ENCODE data around the gene ACAP1. TPM values are rescaled to one million over a fixed set of nuclear protein-coding genes. Genes with fewer than 3 reads are reported as not detected.

The ACAP1 gene
- total and polyA plus RNA-seq, 9 of the 15 experiments (the other 6 are each of a cell fraction or from before 2014, with no cell fraction given) = 0.15 to 8.5 (median 2.4) TPM

DNA sequence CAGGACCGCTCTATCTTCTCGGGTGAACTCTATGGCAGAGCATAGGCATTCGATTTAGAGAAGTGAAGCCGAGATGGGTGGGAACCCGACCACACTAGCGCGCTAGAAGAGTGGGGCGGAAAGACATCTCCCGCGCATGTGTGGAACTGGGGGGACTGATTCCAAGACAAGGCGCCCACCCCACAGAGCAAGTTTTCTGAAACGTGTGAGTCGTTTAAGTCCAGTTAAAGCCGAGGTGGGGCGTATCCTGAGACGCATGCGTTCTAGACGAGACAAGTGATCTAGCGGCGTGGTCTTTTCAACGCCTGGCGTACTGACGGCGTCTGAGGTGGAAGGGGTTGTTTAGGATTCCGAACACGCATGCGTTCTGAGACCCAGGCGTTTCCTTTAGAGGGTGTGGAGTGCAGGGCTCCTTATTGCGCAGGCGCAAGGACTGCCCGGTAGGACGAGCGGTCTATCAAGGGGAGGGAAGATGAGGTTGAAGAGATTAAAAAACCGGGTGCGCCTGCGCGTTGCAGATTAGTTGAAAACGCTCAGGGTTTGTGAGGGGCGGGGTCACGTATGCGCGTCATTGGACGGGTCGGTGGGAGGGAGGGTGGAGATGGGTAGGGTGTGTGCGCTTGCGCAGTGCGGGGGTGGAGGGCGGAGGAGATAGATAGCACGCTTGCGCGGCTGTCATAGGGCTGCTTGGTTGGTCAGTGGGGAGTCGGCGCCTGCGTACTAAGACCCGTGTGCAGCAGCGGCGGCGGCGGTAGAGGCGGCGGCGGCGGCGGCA lies 29.2 kb upstream of the ACAP1 start, which contains the start of gene EIF5A (continued):
- TF ChIP-seq PURB (CRISPR knock-in tag; IDR thresholded peaks at IDR 0.05; ENCODE audit: low read depth) (no peak), ZNF551 (CRISPR knock-in tag; IDR thresholded peaks at IDR 0.05) (no peak), CAMTA2 (CRISPR knock-in tag; conservative IDR thresholded peaks at IDR 0.05) (no peak), KHSRP (IDR thresholded peaks at IDR 0.05) (no peak), CHD1 (IDR thresholded peaks at IDR 0.05; ENCODE audit: low read length) (no peak), BRF1 (IDR thresholded peaks at IDR 0.05; ENCODE audit: borderline replicate concordance, extremely low read depth, insufficient read length) (no peak), GTF2A2 (tag; IDR thresholded peaks at IDR 0.05) (no peak), ETV5 (CRISPR knock-in tag; IDR thresholded peaks at IDR 0.05; ENCODE audit: low read depth) (no peak), ATF7 (IDR thresholded peaks at IDR 0.05) (peak; percentile 48; the same call in 1 of the 2 replicates), ZFPM2 (CRISPR knock-in tag; IDR thresholded peaks at IDR 0.05) (no peak), NFXL1 (CRISPR knock-in tag; IDR thresholded peaks at IDR 0.05) (no peak), TAF9B (IDR thresholded peaks at IDR 0.05; ENCODE audit: partially characterized antibody) (peak; percentile 77), ZNF766 (CRISPR knock-in tag; conservative IDR thresholded peaks at IDR 0.05) (no peak; the same call in 1 of the 2 replicates), PHTF2 (CRISPR knock-in tag; IDR thresholded peaks at IDR 0.05) (no peak), TEAD4 (IDR thresholded peaks at IDR 0.05; ENCODE audit: low read length) (no peak), TEAD4 (CRISPR knock-in tag; IDR thresholded peaks at IDR 0.05; ENCODE audit: borderline replicate concordance) (no peak), ILK (tag; IDR thresholded peaks at IDR 0.05; ENCODE audit: borderline replicate concordance, low read depth) (no peak), COPS2 (conservative IDR thresholded peaks at IDR 0.05) (no peak), ZFX (CRISPR knock-in tag; IDR thresholded peaks at IDR 0.05) (no peak), REST (IDR thresholded peaks at IDR 0.05; ENCODE audit: borderline replicate concordance) (peak; percentile 50; the same call in 1 of the 2 replicates), REST (CRISPR knock-in tag; IDR thresholded peaks at IDR 0.05; ENCODE audit: low read depth) (no peak)
- TF ChIP-seq, protein P1, sequence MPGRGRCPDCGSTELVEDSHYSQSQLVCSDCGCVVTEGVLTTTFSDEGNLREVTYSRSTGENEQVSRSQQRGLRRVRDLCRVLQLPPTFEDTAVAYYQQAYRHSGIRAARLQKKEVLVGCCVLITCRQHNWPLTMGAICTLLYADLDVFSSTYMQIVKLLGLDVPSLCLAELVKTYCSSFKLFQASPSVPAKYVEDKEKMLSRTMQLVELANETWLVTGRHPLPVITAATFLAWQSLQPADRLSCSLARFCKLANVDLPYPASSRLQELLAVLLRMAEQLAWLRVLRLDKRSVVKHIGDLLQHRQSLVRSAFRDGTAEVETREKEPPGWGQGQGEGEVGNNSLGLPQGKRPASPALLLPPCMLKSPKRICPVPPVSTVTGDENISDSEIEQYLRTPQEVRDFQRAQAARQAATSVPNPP (IDR thresholded peaks at IDR 0.05; ENCODE audit: borderline replicate concordance, insufficient read depth, insufficient read length) = no peak

Data from K562 (cell line).